Fibroblast of lung (primary cell): ENCODE results near the gene RAB23.
A peak's percentile ranks its signal among the peaks of the same experiment; 100 is the strongest.

ENCODE experiments used
- EZH2 ChIP-seq: IDR thresholded peaks from 2 replicates; pipeline ENCODE4 v1.5.1; 2012; ENCODE audit warnings: low read length, control low read depth, mild to moderate bottlenecking; ENCODE audit errors: missing control alignments
- TF ChIP-seq, protein P1 (sequence below), 2 donors: IDR thresholded peaks in 1 of 2; conservative IDR thresholded peaks in 1 of 2; 1 replicate in 1 of 2; 2 replicates in 1 of 2; pipeline ENCODE4 v1.5.1; 2011 to 2012; ENCODE audit warnings: low read length in 2 of 2, control low read depth in 1 of 2, inconsistent platforms in 1 of 2, low read depth in 1 of 2, mild to moderate bottlenecking in 1 of 2

DNA sequence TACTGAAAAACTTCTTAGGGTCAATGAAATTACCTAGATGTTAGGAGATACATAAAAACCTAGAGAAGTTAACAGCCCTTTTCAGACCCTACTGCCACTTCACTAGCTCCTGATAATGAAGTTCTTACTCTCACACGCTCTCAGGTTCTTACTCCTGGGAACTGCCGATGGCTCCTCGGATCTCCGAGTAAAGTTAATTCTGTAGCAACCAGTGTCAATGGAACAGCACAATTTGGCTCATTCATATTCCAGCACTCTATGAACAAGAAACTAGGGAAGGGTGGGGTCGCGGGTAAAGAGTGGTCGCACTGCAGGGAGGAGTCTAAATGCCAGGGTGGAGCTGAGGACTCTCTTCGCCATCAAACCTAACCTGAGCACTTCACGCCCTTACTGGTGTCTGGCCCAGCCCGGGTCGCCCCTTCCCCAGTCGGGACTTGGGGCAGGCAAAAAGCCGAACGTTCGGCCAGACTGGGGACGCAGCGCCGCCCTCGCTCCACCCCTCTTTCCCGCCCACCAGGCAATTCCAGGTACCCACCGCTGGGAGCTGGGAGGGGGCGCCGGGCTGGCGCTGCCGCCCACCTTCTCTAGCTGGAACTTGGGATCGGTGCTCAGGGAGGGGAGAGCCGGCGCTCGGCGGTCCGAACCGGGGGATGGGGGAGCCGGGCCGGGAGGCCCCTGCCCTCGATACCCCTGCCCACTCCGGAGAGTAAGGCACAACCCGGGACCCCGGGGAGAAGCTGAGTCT, 744 bp downstream of the RAB23 start:
- TF ChIP-seq, protein P1, sequence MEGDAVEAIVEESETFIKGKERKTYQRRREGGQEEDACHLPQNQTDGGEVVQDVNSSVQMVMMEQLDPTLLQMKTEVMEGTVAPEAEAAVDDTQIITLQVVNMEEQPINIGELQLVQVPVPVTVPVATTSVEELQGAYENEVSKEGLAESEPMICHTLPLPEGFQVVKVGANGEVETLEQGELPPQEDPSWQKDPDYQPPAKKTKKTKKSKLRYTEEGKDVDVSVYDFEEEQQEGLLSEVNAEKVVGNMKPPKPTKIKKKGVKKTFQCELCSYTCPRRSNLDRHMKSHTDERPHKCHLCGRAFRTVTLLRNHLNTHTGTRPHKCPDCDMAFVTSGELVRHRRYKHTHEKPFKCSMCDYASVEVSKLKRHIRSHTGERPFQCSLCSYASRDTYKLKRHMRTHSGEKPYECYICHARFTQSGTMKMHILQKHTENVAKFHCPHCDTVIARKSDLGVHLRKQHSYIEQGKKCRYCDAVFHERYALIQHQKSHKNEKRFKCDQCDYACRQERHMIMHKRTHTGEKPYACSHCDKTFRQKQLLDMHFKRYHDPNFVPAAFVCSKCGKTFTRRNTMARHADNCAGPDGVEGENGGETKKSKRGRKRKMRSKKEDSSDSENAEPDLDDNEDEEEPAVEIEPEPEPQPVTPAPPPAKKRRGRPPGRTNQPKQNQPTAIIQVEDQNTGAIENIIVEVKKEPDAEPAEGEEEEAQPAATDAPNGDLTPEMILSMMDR (conservative IDR thresholded peaks at IDR 0.05 in 1 of 2, IDR thresholded peaks at IDR 0.05 in 1 of 2; ENCODE audit: low read depth in 1 of 2, low read length in 2 of 2) = peak; percentile 36 to 38
- TF ChIP-seq EZH2 = no peak
